ENCODE data around the gene TBCD.

The TBCD gene

DNA sequence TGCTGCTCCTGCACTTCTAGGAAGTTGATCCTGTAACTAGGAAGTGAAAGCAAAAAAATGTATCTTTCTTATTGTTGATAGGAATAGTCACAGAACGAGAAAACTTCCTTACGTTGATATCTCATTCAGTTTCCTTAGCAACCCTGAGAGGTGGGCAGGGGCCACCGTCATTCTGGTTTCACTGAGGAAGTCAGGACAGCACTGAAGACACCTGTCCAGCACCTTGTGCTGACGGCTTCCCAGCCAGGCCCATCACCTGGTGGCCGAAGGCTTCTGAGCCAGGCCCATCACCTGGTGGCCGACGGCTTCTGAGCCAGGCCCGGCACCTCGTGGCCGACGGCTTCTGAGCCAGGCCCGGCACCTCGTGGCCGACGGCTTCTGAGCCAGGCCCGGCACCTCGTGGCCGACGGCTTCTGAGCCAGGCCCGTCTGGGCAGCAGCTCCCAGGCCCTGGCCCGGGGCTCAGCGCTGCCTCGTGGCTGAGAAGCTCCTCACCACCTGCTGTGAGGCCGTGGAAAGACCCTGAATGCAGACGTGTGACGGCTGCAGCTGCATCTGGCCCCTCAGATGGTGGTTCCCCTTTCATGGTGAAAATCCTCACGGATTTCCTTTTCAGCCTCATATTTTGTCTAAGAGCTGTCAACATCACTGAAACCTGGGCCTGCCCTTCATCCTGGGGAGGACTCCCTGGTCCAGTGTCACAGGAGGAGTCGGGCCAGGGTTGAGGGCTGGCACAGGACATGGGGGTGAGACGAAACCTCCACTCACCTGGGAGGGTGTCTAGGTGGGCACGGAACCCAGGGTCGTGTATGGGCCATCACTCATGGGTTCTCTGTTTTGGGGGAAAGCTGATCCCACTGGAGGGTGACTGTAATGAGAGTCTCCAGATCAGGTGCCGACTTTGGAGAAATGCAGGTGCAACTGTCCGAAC is 121.0 kb downstream of the TBCD start:
- DNase-seq: no peak

DNA sequence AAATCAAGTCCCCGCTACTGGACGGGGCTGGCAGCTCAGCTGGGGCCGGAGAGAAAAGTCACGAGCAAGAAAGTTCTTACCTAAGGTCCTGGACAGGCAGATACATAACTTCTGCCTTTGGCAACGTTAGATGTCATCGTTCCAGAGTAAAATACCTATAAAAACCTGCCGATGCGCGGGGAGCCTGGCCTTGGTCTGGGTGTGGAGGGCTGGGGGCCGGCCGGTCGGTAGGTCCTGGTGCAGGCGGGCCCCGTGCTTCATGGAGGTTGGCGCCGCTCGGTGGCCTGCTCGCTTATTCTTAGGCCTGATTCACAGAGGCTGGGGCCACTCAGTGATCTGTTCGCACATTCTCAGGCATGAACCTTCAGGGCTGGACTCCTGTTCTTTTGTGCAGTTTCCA is 121.7 kb downstream of the TBCD start:
- DNase-seq: no peak

GRCh38 chr17:82874011-82874835 is 122.4 kb downstream of the TBCD start:
- DNase-seq: no peak

GRCh38 chr17:82875407-82875856 is 123.6 kb downstream of the TBCD start:
- DNase-seq: peak; percentile 85

DNA sequence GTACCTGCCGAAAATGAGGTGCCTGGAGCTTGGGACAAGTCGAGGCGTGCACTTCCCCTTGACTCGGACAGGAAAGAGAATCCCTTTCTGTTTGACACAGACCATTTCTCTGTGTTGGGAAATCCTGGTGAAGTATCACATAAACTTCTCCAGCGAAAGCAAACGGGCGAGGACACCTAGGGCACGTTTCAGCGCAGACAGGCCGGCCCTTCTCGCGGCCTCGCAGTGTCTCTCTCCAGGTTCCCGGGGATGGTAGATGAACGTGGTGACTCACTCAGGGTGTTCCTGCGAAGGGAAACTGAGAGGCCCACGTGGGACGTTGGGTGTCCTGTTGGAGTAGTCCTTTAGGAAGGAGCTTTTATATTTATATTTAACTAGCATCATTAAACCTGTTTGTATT is 124.3 kb downstream of the TBCD start:
- DNase-seq: no peak

DNA sequence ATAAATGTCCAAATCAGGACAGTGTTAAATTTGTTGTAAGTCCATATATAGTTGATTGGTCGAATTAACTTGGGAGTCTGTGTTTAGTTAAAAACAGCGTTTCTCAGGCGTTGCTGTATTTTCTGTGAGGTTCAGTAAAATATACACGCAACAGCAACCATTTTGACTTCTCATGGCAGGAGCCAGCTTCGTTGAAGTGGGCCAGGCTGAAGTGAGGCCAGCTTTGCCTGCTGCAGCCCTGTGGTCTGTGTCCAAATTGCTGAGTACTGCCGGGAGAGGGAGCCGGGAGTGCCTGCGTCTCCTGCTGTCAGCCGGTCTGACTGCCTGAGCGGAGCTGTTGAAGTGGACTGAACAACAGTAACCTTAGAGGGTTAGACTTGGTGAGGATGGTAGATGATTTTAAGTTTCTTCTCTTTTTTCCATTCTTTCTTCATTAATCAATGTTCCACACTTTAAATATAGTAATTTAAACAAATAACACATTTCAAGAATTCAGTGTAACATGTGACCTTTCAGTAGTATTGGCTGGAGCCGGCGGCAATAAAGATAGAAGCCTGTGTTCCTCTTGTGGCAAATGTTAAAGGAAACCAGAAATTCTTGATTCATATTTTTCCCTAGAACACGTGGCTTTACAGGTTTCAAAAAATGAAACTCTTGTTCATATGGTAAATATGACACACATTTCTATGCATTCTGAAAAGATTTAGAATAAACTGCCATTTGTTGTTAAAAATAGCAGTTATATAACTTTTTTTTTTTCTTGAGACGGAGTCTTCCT is 124.9 kb downstream of the TBCD start:
- DNase-seq: peak; percentile 82

- DNase-seq: no peak
Measured at GRCh38 chr17:82878527-82878926, 126.7 kb downstream of the TBCD start.

- DNase-seq: no peak
Measured at GRCh38 chr17:82879241-82879640, 127.4 kb downstream of the TBCD start.

- no peak for DNase-seq
Measured at GRCh38 chr17:82880620-82881323, 128.9 kb downstream of the TBCD start.

DNA sequence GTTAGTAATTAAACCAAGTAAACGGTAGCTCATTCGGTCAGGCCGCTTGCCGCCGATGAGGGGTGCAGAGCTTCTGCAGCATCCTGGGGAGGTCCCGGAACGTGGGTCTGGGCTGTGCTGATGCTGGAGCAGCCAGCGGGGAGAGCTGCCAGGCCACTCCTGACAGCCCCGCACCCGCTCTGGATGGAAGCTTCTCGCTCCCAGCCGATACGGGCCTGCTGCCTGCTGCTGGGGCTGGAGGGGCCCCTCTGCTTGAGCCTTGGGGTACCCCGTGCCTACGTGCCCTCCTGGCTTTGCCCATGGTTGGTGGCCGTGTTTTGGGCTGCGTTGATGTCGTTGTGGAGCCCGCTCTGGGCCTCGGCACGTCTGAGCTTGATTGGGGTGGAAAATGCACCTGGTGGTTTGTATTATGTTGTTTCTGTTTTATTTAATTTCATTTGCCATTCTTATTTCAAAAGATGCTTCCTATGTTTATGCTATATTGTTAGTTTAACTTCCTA is 129.5 kb downstream of the TBCD start:
- no peak for DNase-seq

GRCh38 chr17:82881900-82882714 is 130.2 kb downstream of the TBCD start:
- no peak for DNase-seq

DNA sequence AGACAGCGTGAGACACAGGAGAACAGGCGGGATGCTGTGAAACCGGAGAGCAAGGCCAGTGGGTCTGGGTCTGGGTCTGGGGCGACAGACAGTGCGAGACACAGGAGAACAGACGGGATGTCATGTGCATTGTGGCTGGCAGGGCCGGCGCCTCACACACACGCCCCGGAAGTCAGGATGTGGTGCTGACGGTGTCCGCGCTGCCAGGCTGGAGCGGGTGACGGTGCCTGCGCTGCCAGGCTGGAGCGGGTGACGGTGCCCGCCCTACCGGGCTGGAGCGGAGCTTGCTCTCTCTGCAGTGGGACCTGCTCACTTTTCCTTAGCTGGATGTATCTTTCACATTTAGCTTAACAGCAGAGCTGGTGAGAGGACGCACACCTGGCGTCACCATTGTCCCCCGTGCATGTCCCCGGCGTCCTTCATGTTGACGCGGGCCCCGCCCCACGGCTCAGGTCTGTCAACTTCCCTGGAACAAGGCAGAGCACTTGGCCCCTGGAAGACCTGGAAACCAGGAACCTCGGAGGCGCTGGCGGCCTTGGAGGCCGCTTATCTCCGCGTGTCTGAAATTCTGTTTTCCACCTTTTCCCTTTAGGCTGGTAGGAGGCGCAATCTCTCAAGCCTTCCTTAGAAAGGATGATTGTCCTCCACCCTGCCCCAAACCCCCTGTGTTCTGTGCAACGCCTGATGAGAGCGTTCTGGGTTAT is 131.0 kb downstream of the TBCD start:
- peak; percentile 73 for DNase-seq

DNA sequence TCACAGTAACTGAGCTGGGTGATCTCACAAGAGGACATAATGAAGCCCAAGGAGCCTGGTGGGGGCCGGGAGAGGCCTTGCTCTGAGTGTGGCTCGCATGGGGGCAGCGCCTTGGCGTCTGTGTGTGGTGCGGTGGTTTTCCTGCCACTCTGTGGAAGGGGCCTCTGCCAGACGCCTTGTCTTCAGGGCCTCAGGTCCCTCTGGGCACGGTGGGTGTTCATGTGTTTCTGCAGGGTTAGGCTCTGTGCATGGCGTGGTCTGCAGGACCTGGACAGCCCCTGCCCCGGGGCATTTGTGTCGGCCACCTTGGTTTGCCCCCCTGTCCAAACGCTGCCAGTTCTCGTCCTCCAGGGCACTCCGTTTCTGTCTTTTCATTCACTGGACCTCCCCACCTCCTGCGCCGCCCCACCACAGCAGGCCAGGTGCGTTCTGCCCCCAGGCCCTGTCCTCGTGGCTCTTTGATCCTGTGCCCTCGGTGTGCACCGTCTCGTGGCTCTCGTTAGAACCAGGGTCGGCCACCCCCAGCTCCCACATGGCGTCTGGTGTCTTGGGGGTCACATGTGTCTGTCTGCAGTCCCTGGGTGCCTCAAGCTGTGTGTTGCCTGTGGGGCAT is 131.7 kb downstream of the TBCD start:
- no peak for DNase-seq

- no peak for DNase-seq
Measured at GRCh38 chr17:82884341-82884969, 132.6 kb downstream of the TBCD start.

- DNase-seq: no peak
Measured at GRCh38 chr17:82884970-82885353, 133.1 kb downstream of the TBCD start.

DNA sequence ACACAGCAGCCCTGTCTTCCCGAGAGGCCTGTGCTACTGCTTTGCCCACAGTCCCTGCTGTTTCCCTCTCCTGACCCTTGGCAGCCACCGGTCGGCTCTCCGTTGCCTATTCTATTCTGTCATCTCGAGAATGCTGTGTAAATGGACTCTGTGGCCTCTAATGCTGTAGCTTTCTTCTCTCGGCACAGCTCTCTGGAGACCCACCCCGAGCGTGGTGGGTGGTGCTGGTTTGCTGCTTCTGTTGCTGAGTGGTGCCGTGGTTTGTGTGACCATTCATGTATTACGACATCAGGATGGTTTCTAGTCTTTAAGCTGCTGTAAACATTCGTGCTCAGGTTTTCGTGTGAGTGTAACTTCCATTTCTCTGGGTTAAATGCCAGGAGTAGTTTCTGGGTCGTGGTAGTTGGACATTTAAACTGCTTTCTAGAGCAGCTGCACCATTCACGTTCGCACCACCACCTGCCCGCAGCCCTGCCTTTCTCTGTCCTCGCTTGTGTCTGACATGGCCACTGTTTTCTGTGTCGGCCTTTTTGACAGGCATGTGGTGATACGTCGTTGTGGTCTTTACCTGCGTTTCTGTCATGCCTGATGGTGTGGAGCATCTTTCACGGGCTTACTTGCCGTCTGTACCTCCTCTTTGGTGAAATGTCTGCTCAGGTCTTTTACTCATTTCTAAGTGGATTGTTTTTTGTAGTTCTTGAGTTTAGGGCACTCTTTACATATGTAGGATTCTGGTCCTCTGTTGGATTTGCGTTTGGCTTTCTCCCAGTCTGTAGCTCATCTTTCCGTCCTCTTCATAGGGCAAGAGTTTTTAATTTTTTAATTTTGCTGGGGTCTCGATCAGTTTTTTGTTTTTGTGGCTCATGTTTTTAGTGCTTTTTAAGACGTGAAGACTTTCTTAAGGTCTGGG is 135.6 kb downstream of the TBCD start:
- DNase-seq: no peak

GRCh38 chr17:82888583-82889495 is 137.0 kb downstream of the TBCD start:
- DNase-seq: no peak
